Motor neuron (in vitro differentiated cells): ENCODE data around the gene PGAM2. TPM values are rescaled to one million over a fixed set of nuclear protein-coding genes. Genes with fewer than 3 reads are reported as not detected.
"Not testable (repeated sequence)": the region's sequence is repeated elsewhere in the genome, so short reads cannot be mapped to it uniquely, and the experiment has no call there.

ENCODE experiments used
- ATAC-seq, 8 experiments: fragments of 200-7000 bp; cut with Tn5 transposase; replicated peaks in 6 of 8; 2 replicates each; pipeline ENCODE4 v1.8.0; 2021; ENCODE audit warnings: mild to moderate bottlenecking in 8 of 8, moderate library complexity in 8 of 8
- H3K27ac ChIP-seq, 2 donors: fragments of 250-450 bp; sonication (Bioruptor Pico); 2 replicates each; pipeline ENCODE4 v1.9.0; 2021; ENCODE audit warnings: antibody characterized with exemption in 2 of 2, mild to moderate bottlenecking in 2 of 2, moderate library complexity in 1 of 2
- H3K4me1 ChIP-seq, 2 donors: fragments of 250-450 bp; sonication (Bioruptor Pico); replicated peaks in 1 of 2; 2 replicates each; pipeline ENCODE4 v1.6.1; 2021; ENCODE audit warnings: antibody characterized with exemption in 2 of 2, mild to moderate bottlenecking in 2 of 2, moderate library complexity in 1 of 2
- H3K4me3 ChIP-seq, 5 donors: fragments of 250-450 bp; sonication (Bioruptor Pico); 2 replicates each; pipeline ENCODE4 v1.9.0; 2021; ENCODE audit warnings: antibody characterized with exemption in 5 of 5, mild to moderate bottlenecking in 5 of 5, moderate library complexity in 4 of 5
- WGBS, 10 experiments: fragments of 450-650 bp; shearing (Covaris generic); methylation state at CpG; one replicate each; pipeline ENCODE4 v1.0.0; 2022; 5-methylcytosine and 5-hydroxymethylcytosine counted together
- in situ Hi-C, 9 experiments: fragments of 400-800 bp; cut with MboI; loops; one replicate each; pipeline ENCODE4 v1.15.0; 2021; ENCODE audit warnings: low sequenced_read_pairs in 9 of 9, low pct_unique_long_range_greater_than_20kb in 2 of 9; ENCODE audit not compliant: unreplicated experiment in 9 of 9
- total RNA-seq, 8 experiments: library from RNA; unstranded; fragments of 300-600 nt; gene quantifications; 2 replicates each; pipeline versions ENCODE4 v1.2.3 to v1.2.4, GENCODE V29; 2022

Gene PGAM2
- total RNA-seq, 8 experiments from 2014 or later, result 0.38 to 2.0 (median 0.99) TPM; not detected in 4

GRCh38 chr7:44044315-44045225 is 20.8 kb downstream of the PGAM2 start, which contains the start of gene DBNL:
TSS of gene DBNL (plus strand) at chr7:44044702. CDS start at chr7:44044738, 36 bp downstream.
- 0 to 7% (median 0%) methylated on average over 1 to 24 of the region's 74 CpGs; no CpG with 5 or more reads in 2 of the 10 experiments for WGBS, 10 experiments
- in situ Hi-C loops, result loop anchor here in 1 of 9 experiments (25.0 kb wide), 1 partner anchor 168 kb away; the partner anchor contains the start of gene YKT6
- peak within 1 kb of the TSS; percentile 86 to 91 for H3K27ac ChIP-seq

DNA sequence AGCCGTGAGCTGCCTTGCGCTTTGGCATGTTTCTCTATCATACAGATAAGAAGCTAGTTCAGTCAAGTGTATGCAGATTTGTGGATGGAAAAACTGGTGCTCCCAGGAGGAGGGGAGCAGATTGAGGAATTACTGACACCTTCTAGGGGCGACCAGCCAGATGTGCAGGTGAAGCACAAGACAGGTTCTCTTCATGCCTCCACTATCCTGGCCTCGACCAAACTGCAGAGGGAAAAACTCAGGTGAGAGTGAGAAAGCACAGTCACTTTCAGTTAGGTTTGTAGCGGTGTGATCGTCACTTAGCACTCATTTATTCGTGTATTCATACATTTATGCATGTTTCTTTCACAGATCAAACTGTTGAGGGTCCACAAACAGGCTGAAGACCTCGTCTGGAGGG is 21.5 kb downstream of the PGAM2 start:
- WGBS, 10 experiments, result 0 to 100% (median 24%) methylated on average over 1 to 4 of the region's 8 CpGs; no CpG with 5 or more reads in 1 of the 10 experiments
- in situ Hi-C loops, result loop anchor here in 1 of 9 experiments (25.0 kb wide), 1 partner anchor 168 kb away; the partner anchor contains the start of gene YKT6

More at GRCh38 chr7:44044315-44045225, 20.8 kb downstream of the PGAM2 start, which contains the start of gene DBNL:
- Histone ChIP-seq H3K4me3 (peak within 1 kb of the TSS; percentile 82 to 97 (median 90)), H3K4me1 (peaks cover 9 to 15% of the 10 kb centered on the region in 2 donors)
- ATAC-seq, result peak; percentile 72 to 94 (median 88)

GRCh38 chr7:44042221-44042620 is 23.1 kb downstream of the PGAM2 start:
- ATAC-seq, result no peak
- H3K27ac ChIP-seq, result no peak overlapping the region
- no peak overlapping the region for H3K4me3 ChIP-seq
- 50 to 92% (median 73%) methylated on average over 2 of the region's 2 CpGs; no CpG with 5 or more reads in 6 of the 10 experiments for WGBS, 10 experiments
- peaks cover 9 to 15% of the 10 kb centered on the region in 2 donors for H3K4me1 ChIP-seq
- in situ Hi-C loops, result loop anchor here in 1 of 9 experiments (25.0 kb wide), 1 partner anchor 170 kb away; the partner anchor contains the start of gene YKT6

More for the DNA sequence above, 21.5 kb downstream of the PGAM2 start:
- H3K27ac ChIP-seq, result peak overlapping the region; percentile 86 to 91
- peaks cover 9 to 15% of the 10 kb centered on the region in 2 donors for H3K4me1 ChIP-seq
- peak overlapping the region; percentile 82 to 97 (median 90) for H3K4me3 ChIP-seq
- no peak for ATAC-seq

GRCh38 chr7:44040493-44040891 is 24.9 kb downstream of the PGAM2 start:
- in situ Hi-C loops, result loop anchor here in 1 of 9 experiments (25.0 kb wide), 1 partner anchor 172 kb away; the partner anchor contains the start of gene YKT6
- H3K27ac ChIP-seq, result peak overlapping the region; percentile 47 to 75
- peak in 6 of 8 experiments; percentile 1 to 36 (median 26) for ATAC-seq
- peak overlapping the region; percentile 28 to 38 (median 35) for H3K4me3 ChIP-seq
- no CpG with 5 or more reads among the region's 46 CpGs for WGBS, 10 experiments
- not testable (repeated sequence) for H3K4me1 ChIP-seq

DNA sequence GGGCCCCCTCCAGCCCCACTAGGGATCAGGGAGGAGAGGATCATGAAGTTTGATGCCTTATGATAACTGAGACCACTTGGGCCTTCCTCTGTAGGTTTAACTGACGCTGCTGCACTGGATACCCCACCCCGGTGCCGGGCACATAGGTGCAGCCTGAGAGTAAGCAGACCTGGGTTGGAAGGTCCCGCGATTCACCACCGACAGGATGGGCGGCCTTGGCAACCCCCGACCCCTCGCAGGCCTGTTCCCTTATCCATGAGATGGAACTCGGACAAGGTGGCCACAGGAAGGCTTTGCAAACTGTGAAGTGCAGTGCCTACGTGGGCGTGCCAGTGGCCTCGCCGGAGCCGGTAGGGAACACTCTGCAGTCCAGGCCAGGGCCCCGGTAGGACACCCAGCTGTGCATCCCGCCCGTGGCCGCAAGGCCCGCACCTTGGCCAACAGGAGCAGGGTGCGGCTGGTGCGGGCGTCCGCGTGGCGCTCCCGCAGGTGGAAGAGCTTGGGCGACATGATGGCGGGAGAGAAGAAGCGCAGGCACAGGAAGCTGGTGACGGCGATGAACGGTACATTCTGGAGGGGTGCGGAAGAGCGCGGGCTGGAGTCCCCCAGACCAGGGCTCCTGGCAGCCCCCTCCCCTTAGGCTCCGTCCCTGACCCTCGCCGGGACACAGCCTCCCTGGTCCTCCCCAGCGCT is 25.4 kb downstream of the PGAM2 start:
- in situ Hi-C loops, result loop anchor here in 1 of 9 experiments (25.0 kb wide), 1 partner anchor 172 kb away; the partner anchor contains the start of gene YKT6
- peak in 2 of 8 experiments; percentile 0 for ATAC-seq
- Histone ChIP-seq H3K4me3 (peak overlapping the region; percentile 26 to 38 (median 35)), H3K27ac (peak overlapping the region in 1 of 2 donors; percentile 75)
- H3K4me1 ChIP-seq, result not testable (repeated sequence)
- no CpG with 5 or more reads among the region's 40 CpGs for WGBS, 10 experiments

GRCh38 chr7:44038961-44039558 is 26.3 kb downstream of the PGAM2 start:
- peak; percentile 84 to 91 (median 88) for ATAC-seq
- in situ Hi-C loops, result loop anchor here in 1 of 9 experiments (25.0 kb wide), 1 partner anchor 173 kb away; the partner anchor contains the start of gene YKT6
- peak overlapping the region; percentile 21 to 37 (median 29) for H3K4me3 ChIP-seq
- no CpG with 5 or more reads among the region's 26 CpGs for WGBS, 10 experiments
- peak overlapping the region; percentile 77 to 80 for H3K27ac ChIP-seq
- H3K4me1 ChIP-seq, result not testable (repeated sequence)

GRCh38 chr7:44038553-44038952 is 26.8 kb downstream of the PGAM2 start:
- ATAC-seq, H3K27ac ChIP-seq, H3K4me1 ChIP-seq: not testable (repeated sequence)
- H3K4me3 ChIP-seq, result peak overlapping the region in 2 of 5 donors; percentile 28 to 29
- WGBS, 10 experiments, result no CpG with 5 or more reads among the region's 12 CpGs
- in situ Hi-C loops, result loop anchor here in 1 of 9 experiments (25.0 kb wide), 1 partner anchor 174 kb away; the partner anchor contains the start of gene YKT6

DNA sequence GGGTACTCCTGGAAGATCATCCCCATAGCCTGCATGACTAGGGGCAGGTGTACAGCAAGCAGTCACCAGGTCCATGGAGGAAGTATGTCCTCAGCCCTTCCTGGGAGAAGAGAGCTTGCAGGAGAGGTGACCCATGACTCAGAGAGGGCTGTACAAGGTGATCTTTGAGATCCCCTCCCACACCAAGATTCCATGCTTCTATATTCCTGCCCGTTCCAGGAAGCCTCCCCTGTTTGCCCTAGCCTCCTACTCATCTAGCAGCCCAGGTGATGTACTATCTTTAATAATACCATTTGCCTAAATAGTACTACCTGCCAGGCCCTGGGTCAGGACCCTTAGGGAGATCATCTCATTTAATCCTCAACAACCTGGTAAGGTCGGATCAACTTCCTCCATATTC is 27.4 kb downstream of the PGAM2 start:
- in situ Hi-C loops, result loop anchor here in 1 of 9 experiments (25.0 kb wide), 1 partner anchor 174 kb away; the partner anchor contains the start of gene YKT6
- no CpG with 5 or more reads among the region's 2 CpGs for WGBS, 10 experiments
- H3K4me1 ChIP-seq, H3K27ac ChIP-seq, ATAC-seq, H3K4me3 ChIP-seq: not testable (repeated sequence)

DNA sequence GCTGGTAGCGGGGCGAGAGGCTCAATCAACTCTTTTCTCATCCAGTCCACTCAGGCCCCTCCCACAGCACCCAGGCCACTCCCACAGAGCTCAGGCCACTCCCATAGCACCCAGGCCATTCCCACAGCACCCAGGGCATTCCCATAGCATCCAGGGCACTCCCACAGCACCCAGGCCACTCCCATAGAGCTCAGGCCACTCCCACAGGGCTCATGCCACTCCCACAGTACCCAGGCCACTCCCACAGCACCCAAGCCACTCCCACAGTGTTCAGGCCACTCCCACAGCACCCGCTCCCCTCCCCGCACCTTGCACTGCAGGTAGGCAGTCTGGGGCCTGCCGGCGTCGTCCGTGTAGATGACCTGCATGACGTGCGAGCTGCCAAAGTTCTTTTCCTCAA is 29.0 kb downstream of the PGAM2 start:
- not testable (repeated sequence) for H3K4me3 ChIP-seq, H3K27ac ChIP-seq, H3K4me1 ChIP-seq
- no CpG with 5 or more reads among the region's 10 CpGs for WGBS, 10 experiments
- peak in 2 of 8 experiments; percentile 5 to 34 for ATAC-seq
- in situ Hi-C loops, result loop anchor here in 1 of 9 experiments (25.0 kb wide), 1 partner anchor 176 kb away; the partner anchor contains the start of gene YKT6

GRCh38 chr7:44033971-44034844 is 31.2 kb downstream of the PGAM2 start:
- not testable (repeated sequence) for H3K4me3 ChIP-seq, H3K4me1 ChIP-seq, ATAC-seq, H3K27ac ChIP-seq
- in situ Hi-C loops, result loop anchor here in 1 of 9 experiments (25.0 kb wide), 1 partner anchor 178 kb away; the partner anchor contains the start of gene YKT6
- WGBS, 10 experiments, result 25 to 93% methylated on average over 4 to 6 of the region's 18 CpGs; no CpG with 5 or more reads in 8 of the 10 experiments

DNA sequence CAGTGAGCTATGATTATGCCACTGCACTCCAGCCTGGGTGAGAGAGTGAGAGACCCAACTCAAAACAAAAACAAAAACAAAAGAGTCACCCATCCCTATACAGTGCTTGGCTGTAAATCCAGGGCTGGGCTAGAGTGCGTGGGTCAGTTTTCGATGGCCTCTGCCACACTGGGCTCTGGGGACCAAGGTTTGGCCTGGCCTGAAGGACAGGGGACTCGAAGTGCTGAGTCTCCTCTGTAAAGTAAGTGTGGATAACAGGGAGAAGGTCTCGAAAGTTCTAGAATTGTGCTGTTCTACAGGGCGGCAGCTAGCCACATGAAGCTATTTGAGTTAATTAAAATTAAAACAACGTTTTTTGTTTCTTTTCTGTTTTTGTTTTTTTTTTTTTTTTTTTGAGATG is 33.3 kb downstream of the PGAM2 start:
- H3K27ac ChIP-seq, ATAC-seq, H3K4me3 ChIP-seq, H3K4me1 ChIP-seq: not testable (repeated sequence)
- WGBS, 10 experiments, result no CpG with 5 or more reads among the region's 6 CpGs
- in situ Hi-C loops, result loop anchor here in 1 of 9 experiments (25.0 kb wide), 1 partner anchor 180 kb away; the partner anchor contains the start of gene YKT6
